ENCODE results near the gene FAM8A1. TPM values are rescaled to one million over a fixed set of nuclear protein-coding genes. Genes with fewer than 3 reads are reported as not detected.

Gene FAM8A1
- total and polyA plus RNA-seq, 2 of the 13 experiments (the other 11 are each of a cell fraction or from before 2014, with no cell fraction given) = 30.5 to 34.3 TPM

DNA sequence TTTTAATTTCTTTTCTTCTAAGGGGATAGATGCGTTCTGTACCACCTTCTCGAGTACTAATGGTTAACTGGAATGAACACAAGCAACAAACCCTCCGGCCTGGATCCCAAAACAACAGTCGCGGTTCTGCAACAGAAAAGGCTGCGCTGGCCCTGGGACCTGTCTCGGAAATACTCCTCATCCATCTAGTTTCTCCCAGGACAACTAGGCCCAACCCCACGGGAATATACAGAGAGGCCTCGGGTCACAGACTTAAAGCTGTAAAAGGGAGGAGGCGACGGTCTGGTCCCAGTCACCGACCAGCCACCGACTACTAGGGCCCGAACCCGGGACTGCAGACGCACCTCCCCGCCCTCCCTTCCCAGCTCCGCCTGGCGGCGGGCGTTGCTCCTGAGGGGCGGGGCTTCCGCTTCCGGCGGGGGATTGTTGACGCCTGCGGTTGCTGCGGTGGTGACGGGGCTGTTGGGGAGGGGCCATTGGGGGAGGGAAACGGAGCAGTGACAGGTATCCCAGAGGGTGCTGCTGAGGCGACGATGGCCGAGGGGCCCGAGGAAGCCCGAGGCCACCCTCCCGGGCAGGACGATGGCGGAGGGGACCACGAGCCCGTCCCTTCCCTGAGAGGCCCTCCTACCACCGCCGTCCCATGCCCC is at the start of gene FAM8A1 (continued):
- TF ChIP-seq ZNF556 (CRISPR knock-in tag; IDR thresholded peaks at IDR 0.05; ENCODE audit: borderline replicate concordance) (no peak; the same call in 1 of the 2 replicates), ARNT2 (CRISPR knock-in tag; IDR thresholded peaks at IDR 0.05; ENCODE audit: low read depth) (peak; percentile 72; the same call in 1 of the 2 replicates), ZNF280B (CRISPR knock-in tag; IDR thresholded peaks at IDR 0.05; ENCODE audit: borderline replicate concordance) (no peak; the same call in 1 of the 2 replicates), ZMAT5 (CRISPR knock-in tag; IDR thresholded peaks at IDR 0.05; ENCODE audit: borderline replicate concordance, low read depth) (no peak), HNRNPLL (IDR thresholded peaks at IDR 0.05; ENCODE audit: low read depth, low read length, poor library complexity, severe bottlenecking) (peak; percentile 92), ZNF121 (CRISPR knock-in tag; IDR thresholded peaks at IDR 0.05) (peak; percentile 68), TMF1 (CRISPR knock-in tag; IDR thresholded peaks at IDR 0.05; ENCODE audit: low read depth) (no peak), PRPF4 (IDR thresholded peaks at IDR 0.05; ENCODE audit: low read depth, low read length, poor library complexity, severe bottlenecking) (peak; percentile 62), ZNF460 (CRISPR knock-in tag; IDR thresholded peaks at IDR 0.05; ENCODE audit: borderline replicate concordance) (peak; percentile 24; the same call in 1 of the 2 replicates), PPARG (CRISPR knock-in tag; conservative IDR thresholded peaks at IDR 0.05) (peak; percentile 44; the same call in 1 of the 2 replicates), MYNN (CRISPR knock-in tag; IDR thresholded peaks at IDR 0.05; ENCODE audit: low read depth) (no peak), ZNF513 (CRISPR knock-in tag; conservative IDR thresholded peaks at IDR 0.05) (no peak), NKX3-1 (CRISPR knock-in tag; IDR thresholded peaks at IDR 0.05) (0 out of 2 replicates have a peak, but pooled peaks have one; percentile 51), HDAC6 (IDR thresholded peaks at IDR 0.05; ENCODE audit: low read depth, low read length) (no peak), HCFC1 (IDR thresholded peaks at IDR 0.05; ENCODE audit: low read depth, low read length) (peak; percentile 39; the same call in 1 of the 2 replicates), ZNF567 (CRISPR knock-in tag; IDR thresholded peaks at IDR 0.05; ENCODE audit: borderline replicate concordance) (no peak)
- TF ChIP-seq, protein P1, sequence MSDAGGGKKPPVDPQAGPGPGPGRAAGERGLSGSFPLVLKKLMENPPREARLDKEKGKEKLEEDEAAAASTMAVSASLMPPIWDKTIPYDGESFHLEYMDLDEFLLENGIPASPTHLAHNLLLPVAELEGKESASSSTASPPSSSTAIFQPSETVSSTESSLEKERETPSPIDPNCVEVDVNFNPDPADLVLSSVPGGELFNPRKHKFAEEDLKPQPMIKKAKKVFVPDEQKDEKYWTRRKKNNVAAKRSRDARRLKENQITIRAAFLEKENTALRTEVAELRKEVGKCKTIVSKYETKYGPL (CRISPR knock-in tag; IDR thresholded peaks at IDR 0.05) = no peak; the same call in 1 of the 2 replicates
- TF ChIP-seq, protein P2, sequence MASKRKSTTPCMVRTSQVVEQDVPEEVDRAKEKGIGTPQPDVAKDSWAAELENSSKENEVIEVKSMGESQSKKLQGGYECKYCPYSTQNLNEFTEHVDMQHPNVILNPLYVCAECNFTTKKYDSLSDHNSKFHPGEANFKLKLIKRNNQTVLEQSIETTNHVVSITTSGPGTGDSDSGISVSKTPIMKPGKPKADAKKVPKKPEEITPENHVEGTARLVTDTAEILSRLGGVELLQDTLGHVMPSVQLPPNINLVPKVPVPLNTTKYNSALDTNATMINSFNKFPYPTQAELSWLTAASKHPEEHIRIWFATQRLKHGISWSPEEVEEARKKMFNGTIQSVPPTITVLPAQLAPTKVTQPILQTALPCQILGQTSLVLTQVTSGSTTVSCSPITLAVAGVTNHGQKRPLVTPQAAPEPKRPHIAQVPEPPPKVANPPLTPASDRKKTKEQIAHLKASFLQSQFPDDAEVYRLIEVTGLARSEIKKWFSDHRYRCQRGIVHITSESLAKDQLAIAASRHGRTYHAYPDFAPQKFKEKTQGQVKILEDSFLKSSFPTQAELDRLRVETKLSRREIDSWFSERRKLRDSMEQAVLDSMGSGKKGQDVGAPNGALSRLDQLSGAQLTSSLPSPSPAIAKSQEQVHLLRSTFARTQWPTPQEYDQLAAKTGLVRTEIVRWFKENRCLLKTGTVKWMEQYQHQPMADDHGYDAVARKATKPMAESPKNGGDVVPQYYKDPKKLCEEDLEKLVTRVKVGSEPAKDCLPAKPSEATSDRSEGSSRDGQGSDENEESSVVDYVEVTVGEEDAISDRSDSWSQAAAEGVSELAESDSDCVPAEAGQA (IDR thresholded peaks at IDR 0.05; ENCODE audit: low read depth) = no peak; the same call in 1 of the 2 replicates
- TF ChIP-seq, protein P2 (CRISPR knock-in tag; IDR thresholded peaks at IDR 0.05; ENCODE audit: borderline replicate concordance) = no peak; the same call in 1 of the 2 replicates
